ENCODE results near the gene CACNA2D1.
"Not testable (repeated sequence)": the region's sequence is repeated elsewhere in the genome, so short reads cannot be mapped to it uniquely, and the experiment has no call there.

CACNA2D1 gene

DNA sequence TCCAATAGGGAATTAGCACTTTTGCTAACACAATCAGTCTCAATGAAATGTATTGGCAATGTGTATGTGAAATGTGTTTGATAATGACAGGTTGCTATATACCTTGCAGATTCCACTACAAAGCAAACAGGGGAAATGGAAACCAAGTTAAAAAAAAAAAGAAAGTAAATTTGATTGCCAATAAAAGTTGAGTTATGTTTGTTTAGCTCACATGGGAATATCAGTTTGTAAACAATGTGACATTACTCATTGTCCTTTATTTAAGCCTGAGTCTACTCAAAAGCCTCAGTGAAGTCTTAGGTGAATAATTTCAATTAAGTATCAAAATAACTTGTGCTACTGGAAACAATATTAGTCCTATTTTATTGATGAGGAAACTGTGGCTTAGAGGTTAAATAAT, 285.2 kb downstream of the CACNA2D1 start:
- DNase-seq = no peak

DNA sequence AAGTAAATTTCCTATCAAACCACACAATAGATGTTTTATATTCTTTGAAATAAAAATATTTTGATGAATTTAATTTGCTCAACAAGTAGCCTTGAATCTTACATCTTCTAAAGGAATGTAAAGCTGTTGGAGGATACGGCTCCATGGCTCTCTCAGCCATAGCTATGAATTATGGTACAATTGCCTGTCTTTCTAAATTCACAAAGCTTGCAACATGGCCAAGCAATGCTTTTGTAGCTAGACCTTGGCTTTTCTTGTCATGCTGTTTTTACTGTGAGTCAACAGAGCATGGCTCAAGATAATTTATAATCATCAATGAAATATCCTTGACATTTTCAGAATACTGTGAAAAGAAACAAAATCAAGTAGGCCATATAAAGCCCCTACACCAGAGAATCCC, 286.7 kb downstream of the CACNA2D1 start:
- no peak for DNase-seq

DNA sequence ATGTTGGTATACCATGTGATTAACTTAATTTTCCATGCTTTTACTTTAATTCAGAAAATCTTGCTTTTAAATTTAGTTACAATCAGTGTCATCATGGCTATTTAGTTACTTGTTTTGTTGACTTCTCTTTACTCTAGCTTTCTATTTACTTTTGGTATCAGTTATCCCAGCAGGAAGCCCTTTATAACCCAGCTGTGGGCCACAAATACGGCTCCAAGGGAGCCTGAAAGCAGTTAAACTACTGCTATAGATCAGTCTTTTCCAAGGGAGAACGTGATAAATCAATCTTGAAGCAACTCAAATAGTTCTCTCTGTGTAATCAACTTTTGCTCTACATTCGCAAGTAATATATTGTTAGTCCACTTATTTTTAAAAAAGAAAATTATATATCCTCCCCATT, 287.4 kb downstream of the CACNA2D1 start:
- DNase-seq = no peak

DNA sequence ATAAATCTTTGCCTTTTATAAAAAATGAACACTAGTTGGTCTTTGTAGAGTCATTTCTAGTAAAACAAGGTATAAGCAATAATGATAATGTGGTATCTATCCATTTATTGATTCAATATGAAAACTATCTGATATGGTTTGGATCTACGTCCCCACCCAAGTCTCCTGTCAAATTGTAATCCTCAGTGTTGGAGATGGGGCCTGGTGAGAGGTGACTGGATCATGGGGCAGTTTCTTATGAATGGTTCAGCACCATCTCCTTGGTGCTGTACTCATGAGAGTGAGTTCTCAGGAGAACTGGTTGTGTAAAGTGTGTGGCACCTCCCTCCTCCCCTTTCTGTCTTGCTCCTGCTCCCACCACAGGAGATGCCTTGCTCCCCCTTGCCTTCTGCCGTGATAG, 288.8 kb downstream of the CACNA2D1 start:
- DNase-seq = no peak

DNA sequence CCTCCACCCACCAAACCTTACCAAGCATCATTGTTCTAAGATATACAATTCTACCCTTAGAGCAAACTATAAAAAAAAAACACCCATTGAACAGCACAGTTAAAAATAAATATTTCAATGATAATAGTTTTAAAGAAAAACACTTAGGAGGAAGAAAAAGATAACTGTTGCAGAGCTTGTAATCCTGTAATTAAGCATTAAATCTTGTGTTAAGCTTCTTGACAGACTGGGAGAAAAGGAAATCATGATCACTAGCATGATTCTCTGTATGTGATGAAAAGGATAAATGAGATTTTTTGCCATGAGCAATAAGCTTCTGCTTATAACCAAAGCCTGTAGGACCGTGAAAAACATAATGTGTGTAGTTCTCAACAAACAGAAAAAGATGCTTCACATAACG, 289.8 kb downstream of the CACNA2D1 start:
- no peak for DNase-seq

DNA sequence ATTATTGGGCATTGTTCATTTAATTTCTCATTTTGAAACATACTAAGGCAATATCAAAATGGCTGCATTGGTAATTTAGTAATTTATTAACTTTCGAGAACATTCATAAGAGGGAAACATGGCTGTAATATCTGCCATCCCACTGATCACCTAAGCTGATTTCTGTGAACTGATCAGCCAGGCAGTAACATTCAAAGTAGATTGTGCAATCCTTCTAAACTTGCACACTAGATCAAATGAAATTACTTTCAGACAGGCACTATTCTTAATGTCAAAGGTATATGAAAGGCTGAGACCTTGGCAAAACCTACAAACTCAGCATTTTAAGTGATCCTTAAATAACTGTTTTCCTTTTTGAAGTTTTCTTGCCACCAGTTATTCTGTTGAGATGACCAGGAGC, 290.7 kb downstream of the CACNA2D1 start:
- no peak for DNase-seq

DNA sequence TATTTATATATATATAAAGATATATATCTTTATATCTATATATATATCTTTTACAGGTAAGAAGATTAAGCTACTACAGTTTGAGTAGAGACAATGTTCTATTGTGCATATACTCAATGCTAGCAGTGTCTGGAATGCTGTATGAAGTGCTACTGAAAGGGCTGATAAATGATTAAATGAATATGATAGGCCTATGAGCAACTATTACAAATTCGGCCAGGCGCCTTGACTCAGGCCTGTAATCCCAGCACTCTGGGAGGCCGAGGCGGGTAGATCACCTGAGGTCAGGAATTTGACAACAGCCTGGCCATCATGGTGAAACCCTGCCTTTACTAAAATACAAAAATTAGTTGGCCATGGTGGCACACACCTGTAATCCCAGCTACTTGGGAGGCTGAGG, 297.1 kb downstream of the CACNA2D1 start:
- no peak for DNase-seq

DNA sequence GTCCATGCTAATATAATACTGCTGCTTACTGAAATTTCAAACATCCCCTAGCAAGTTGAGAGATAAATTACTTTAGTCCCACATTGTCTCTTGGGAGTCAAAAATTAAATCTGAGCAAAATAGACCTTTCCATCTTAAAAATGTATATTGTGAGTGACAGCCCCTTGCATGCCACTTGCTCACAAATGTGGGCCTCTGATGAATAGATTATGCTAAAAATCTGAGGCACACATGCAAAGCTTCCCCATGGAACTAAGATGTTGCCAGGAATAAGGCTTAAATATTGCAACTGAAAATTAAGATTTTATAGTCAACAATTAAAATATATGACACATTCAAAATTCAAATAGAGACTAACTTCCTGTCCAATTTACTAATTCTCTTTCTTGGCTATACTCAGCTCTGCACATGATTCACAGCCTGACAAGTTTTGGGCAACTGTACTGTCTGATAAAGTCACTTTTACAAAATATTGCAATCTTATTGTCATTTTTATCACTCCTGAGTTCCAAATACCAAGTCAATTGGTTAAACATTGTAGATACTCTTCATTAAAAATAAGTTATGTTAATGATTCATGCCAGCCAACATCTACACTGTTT, 301.2 kb downstream of the CACNA2D1 start:
- no peak for DNase-seq

DNA sequence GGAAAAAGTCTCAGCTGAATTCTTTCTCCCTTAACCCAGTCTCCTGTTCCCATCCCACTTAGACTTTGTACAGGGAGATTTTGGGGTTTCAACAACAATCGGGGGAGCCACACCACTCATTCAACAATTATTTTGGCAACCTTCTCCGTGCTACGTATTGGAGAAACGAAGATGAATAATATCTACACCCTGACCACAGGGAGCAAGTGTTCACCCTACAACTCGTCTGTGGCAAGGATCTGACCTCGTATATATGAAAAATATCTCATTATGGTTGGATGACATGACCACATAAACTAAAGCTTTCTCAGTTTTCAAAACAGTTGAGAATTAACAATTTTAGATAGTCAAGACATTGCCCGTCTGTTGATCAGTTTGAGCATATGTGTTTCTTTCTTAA, 302.1 kb downstream of the CACNA2D1 start:
- DNase-seq = no peak

DNA sequence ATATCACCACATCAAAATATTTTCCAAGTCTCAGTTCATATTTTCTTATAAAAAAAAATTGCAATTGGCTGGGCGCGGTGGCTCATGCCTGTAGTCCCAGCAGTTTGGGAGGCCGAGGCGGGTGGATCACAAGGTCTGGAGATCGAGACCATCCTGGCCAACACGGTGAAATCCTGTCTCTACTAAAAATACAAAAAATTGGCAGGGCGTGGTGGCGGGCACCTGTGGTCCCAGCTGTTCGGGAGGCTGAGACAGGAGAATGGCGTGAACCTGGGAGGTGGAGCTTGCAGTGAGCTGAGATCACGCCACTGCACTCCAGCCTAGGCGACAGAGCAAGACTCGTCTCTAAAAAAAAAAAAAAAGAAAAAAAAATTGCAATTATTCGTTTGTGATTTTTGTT, 303.0 kb downstream of the CACNA2D1 start:
- not testable (repeated sequence) for DNase-seq

DNA sequence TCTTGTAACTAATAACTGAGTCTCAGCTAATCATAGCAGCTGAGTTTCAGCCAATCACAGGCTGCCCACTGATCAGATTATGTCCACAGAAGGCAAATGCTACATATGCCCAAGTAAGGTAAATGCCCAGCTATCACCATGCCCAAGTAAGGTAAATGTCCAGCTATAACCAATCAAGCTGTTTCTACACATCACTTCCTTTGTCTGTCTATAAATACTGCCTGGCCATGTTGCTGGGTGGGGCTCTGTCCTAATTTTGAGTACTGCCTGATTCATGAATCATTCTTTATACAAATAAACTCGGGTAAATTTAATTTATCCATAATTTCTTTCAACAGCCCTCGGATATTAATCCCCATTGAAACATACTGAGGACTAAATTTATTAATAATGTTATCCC, 312.4 kb downstream of the CACNA2D1 start:
- DNase-seq = no peak

DNA sequence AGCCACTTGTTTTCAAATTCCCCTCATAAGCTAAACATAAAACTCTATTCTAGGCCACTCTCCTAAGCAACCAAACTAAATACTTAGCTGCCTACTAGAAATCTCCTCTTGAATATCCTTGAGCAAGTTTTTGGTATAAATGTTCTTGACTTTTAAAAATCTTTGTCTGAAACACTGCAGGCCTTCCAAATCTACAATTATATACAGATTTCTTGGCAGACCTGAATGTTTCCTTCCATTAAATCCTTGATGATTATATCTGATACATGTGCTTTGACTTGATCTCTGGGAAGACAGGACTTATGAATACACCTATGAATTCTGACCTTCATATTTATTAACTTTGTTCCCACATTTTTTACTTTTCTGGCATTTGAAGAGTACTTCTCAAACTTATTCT, 314.5 kb downstream of the CACNA2D1 start:
- no peak for DNase-seq

DNA sequence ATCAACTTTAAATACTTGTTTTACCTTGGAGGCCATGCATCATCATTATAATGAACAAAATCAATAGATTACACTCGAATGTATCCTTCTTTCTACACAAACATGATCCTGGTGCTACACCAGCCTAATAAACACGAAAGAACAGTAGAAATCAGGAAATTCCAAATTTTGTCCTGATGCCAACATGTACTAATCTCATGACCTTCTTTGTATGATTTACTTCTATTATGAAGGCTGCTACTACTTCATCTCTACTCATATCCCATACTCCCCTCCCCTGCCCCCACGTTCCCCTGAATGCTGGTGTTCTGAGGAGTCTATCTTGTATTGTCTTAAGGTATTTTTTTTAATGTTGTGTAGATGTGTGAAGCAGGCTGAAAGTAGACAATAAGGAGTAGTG, 315.0 kb downstream of the CACNA2D1 start:
- no peak for DNase-seq

DNA sequence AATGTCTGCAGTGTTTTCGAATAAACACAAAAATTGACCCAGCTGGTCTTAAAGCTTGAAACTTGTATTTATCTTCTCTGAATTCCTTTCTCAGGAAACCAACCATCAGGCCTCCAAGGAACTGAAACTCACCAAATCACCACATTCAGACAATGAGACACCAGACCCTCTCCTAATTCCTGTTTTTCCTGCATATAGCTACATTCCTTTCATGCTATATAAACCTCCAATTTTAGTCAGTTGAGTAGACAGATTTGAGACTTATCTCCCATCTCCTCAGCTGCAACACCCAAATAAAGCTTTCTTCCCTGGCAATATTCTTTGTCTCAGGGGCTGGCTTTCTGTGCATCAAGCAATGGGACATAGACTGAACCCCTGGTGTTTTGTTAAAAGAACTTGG, 317.0 kb downstream of the CACNA2D1 start:
- DNase-seq = no peak

DNA sequence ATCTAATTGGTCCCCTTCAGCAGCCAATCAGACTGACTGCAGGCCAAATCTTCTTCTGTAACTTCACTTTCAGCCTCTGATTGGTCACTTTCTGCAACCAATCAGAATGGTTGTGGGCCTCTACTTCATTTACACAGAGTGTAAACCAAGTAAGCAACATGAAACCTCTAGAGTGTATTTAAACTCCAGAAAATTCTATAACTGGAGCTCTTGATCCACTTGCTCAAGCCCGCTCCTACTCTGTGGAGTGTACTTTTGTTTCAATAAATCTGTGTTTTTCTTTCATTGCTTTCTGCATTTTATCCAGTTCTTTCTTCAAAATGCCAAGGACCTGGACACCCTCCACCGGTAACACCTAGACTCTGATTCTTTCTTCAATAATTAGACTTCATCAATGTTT, 319.1 kb downstream of the CACNA2D1 start:
- DNase-seq = no peak

DNA sequence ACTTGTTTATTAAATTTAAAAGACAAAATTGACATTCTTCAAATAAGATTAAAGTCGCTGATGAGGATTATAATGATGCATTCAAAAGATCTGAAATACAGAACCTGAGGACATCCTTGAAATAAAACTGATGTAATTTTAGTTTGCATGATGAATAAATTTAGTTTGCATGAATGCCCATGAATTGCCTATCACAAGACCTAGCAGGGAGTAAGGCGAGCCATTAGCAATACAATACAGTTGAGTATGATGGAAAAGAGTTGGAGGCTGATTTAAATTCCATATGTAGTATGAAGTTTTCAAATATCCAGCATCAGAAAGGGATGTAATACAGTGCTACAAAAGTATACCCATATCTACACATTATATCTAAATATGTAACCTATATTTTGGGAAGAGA, 321.3 kb downstream of the CACNA2D1 start:
- DNase-seq = no peak

DNA sequence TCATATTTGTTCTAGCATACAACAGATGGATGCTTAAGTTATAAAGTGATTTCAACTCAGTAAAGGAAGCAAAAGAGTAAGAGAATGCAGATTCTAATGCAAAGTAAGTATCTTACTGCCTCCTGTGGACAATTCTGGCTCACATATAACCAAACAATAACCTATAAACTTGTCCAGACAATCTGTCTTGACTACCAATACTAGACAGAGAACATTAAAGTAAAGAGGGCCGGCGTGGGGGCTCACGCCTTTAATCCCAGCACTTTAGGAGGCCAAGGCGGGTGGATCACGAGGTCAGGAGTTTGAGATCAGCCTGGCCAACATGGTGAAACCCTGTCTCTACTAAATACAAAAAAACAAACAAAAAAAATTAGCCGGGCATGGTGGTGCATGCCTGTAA, 329.3 kb downstream of the CACNA2D1 start:
- no peak for DNase-seq

DNA sequence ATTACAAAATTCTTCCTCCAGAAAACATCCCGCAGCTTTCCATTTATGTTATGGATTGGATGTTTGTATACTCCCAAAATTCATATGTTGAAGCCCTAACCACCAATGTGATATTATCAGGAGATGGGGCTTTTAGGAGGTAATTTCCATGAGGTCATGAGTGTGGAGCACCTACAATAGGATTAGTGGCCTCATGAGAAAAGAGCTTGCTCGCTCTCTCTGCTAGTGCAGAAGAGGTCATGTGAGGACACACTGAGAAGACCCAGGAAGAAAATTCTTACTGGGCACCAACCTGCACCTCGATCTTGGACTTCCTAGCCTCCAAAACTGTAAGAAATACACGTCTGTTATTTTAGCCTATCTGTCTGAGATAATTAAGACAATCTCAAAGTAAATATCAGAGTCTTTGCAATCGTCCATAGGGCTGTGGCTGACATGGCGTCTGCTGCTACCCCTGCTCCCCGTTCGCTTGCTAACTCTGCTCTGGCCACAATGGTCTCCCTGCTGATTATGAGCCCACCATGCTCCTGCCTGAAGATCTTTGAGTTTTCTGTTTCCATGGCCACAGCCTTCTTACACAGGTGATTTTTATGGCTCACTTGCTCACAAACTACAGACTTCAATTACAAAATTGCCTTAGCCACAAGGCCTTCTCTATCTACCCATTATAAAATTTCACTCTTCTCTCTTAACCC, 333.3 kb downstream of the CACNA2D1 start:
- no peak for DNase-seq

DNA sequence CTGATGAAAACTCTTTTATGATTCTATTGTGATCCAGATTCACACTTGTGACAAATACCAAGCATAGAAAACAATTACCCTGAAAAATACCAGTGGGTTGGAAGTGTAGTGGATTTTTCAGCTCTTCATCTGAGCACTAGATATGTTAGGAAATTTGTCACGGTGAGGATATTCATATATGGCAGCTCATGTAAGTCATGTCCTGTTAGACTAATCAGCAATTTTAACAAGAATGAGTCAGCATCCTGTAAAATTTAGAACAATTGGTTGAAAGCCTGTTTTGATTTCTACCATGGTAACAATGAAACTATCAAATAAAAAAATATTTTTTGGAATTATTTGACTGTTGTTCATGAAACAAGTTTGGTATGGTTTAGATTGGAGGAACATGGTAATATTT, 334.3 kb downstream of the CACNA2D1 start:
- DNase-seq = no peak

DNA sequence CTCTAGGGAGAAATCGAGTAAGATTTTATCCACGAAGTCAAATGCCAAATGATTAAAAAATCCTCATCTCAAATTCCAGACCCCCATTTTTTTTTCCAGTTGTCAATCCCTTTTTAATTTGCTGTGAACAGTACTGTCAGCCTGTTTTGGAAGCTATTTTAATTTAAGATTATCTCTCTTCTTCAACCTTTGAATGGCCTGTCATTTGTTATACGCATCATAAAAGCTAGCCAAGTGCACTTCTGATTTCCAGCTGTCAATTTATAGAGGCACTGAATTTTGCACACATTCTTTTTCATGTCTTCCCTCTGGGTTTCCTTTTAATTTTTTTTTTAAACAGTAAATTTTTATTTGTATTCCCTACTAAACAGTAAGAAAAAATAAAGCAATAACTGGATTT, 337.4 kb downstream of the CACNA2D1 start:
- no peak for DNase-seq

DNA sequence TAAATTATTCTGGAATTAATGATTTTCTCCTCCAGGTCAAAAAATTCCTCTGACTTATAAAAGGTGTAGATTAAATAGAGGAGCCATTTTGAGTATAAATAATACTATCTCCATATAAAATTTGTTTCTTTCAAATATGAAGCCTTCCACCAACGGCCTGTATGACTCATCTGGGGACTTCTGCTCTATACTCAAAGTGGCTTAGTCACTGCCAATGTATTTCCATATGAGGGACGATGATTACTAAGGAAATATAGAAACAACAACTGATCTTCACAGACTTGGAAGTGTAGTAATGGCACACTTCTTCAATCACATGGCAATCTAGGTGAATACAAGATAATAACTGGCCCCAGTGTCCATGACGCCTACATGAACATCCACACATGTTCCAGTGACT, 338.1 kb downstream of the CACNA2D1 start:
- no peak for DNase-seq

DNA sequence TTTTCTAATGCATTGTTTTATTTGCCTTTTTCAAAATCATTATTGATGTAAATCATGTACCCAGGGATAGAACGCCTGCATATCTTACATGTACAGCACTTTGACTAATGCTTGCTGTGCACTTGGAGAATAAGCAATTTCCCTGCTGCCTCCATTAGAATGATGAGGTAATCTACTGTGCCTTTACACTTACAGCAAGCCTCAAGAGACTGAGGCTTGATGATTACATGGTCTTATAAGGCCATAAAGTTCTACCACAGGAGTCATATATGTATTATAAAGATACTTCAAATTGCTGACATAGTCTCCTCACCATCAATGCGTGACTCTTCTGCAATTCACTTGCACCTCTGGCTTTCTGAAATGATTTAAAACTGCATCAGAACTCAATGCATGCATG, 345.2 kb downstream of the CACNA2D1 start:
- DNase-seq = no peak

DNA sequence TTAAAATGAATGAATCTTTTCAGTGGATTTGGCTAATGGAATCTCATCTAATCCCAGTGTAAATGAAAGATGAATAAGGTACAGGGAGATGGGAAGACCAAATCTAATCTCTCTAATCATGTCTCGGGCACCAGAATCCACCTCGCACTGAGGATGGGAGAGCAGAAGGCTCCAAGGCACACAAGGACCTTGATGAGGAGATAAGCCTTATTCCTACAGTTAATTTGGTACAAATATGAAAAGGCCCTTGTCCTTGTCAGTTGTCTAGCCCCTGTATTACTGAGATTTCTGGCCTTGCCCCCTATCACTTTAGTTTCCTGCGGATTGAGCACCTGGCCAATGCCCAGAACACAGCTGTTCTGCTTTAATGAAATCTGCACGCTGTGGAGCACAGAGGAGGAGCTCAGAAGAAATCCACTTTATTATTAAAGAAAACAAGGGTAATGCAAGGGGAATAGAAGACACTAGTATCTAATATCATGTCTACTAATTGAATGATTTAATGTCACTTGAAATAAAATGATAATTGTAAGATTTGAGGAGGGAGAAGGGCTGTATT, 352.4 kb downstream of the CACNA2D1 start:
- DNase-seq = no peak

DNA sequence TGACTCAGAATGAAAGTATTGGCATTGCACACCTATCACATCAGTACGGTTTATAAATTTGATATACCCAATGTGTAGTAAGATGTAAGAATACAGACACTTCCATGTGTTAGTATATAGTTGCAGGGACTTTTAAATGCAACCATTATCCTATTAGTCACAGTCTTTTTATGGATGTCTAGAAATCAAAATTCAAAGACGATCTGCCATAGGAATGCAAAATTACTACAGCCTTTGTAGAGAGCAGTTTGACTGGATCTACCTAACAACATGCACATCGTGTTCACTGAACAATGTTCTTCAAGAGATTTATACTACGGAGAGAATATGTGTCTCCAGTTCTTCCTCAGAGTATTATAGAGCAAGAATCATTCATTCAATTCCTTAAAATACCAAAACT, 356.5 kb downstream of the CACNA2D1 start:
- no peak for DNase-seq

DNA sequence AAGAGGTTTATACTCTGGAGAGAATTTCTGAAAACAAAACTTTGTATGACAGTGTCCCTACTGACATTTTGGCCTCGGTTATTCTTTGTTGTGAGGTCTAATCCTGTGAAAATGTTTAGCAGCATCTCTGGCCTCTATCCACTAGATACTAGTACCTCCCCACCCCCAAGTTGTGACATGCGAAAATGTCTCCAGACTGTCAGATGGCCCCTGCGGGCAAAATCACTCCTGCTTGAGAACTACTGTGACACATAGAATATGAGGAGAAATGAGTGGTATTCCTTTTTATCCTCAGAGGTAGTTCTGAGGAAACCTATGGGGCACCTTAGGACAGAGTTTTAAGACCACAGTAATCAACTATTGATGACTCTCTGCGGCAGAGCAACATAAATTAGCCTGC, 358.5 kb downstream of the CACNA2D1 start:
- no peak for DNase-seq
